ENCODE measurements around the gene FAM47A.

FAM47A gene

GRCh38 chrX:34132028-34132427 lies at the start of gene FAM47A:
FAM47A (minus strand) TSS chrX:34132314; CDS start chrX:34132278, 36 bp downstream.
- CTCF ChIA-PET: no interaction called here
- no peak for TF ChIP-seq CTCF (conservative IDR thresholded peaks at IDR 0.05; ENCODE audit: low read depth)
- H3K27ac ChIP-seq: no peak within 1 kb of the TSS
- POLR2A ChIA-PET (ENCODE audit: low non-redundant PET): no interaction called here
- no peak for DNase-seq (ENCODE audit: low spot score)

- ChIA-PET CTCF (no interaction called here), POLR2A (ENCODE audit: low non-redundant PET) (no interaction called here)
- no peak for TF ChIP-seq CTCF (conservative IDR thresholded peaks at IDR 0.05; ENCODE audit: low read depth)
- DNase-seq (ENCODE audit: low spot score): no peak
- no peak overlapping the region for H3K27ac ChIP-seq
Measured at GRCh38 chrX:34147345-34147744, 15.2 kb upstream of the FAM47A start.

GRCh38 chrX:34146906-34147305 lies 14.8 kb upstream of the FAM47A start:
- TF ChIP-seq CTCF (conservative IDR thresholded peaks at IDR 0.05; ENCODE audit: low read depth): no peak
- POLR2A ChIA-PET (ENCODE audit: low non-redundant PET): no interaction called here
- CTCF ChIA-PET: no interaction called here
- no peak overlapping the region for H3K27ac ChIP-seq
- DNase-seq (ENCODE audit: low spot score): no peak

- ChIA-PET POLR2A (ENCODE audit: low non-redundant PET) (no interaction called here), CTCF (no interaction called here)
- DNase-seq (ENCODE audit: low spot score): no peak
Measured at GRCh38 chrX:34144246-34144645, 12.1 kb upstream of the FAM47A start.

GRCh38 chrX:34140816-34141215 lies 8.7 kb upstream of the FAM47A start:
- ChIA-PET CTCF (no interaction called here), POLR2A (ENCODE audit: low non-redundant PET) (no interaction called here)
- no peak overlapping the region for H3K27ac ChIP-seq
- DNase-seq (ENCODE audit: low spot score): no peak
- TF ChIP-seq CTCF (conservative IDR thresholded peaks at IDR 0.05; ENCODE audit: low read depth): no peak

More at GRCh38 chrX:34144246-34144645, 12.1 kb upstream of the FAM47A start:
- TF ChIP-seq CTCF (conservative IDR thresholded peaks at IDR 0.05; ENCODE audit: low read depth): no peak
- H3K27ac ChIP-seq: no peak overlapping the region

- no peak for DNase-seq (ENCODE audit: low spot score)
- CTCF ChIA-PET: no interaction called here
- TF ChIP-seq CTCF (conservative IDR thresholded peaks at IDR 0.05; ENCODE audit: low read depth): no peak
- POLR2A ChIA-PET (ENCODE audit: low non-redundant PET): no interaction called here
- H3K27ac ChIP-seq: no peak overlapping the region
Measured at GRCh38 chrX:34130980-34131744, 952 bp downstream of the FAM47A start.

Data from RWPE1 (cell line).